ENCODE data around the gene EYA4. TPM values are rescaled to one million over a fixed set of nuclear protein-coding genes. Genes with fewer than 3 reads are reported as not detected.

Gene EYA4
- total and polyA plus RNA-seq, 7 donors: 0.01 to 8.6 (median 0.82) TPM; not detected in 2

DNA sequence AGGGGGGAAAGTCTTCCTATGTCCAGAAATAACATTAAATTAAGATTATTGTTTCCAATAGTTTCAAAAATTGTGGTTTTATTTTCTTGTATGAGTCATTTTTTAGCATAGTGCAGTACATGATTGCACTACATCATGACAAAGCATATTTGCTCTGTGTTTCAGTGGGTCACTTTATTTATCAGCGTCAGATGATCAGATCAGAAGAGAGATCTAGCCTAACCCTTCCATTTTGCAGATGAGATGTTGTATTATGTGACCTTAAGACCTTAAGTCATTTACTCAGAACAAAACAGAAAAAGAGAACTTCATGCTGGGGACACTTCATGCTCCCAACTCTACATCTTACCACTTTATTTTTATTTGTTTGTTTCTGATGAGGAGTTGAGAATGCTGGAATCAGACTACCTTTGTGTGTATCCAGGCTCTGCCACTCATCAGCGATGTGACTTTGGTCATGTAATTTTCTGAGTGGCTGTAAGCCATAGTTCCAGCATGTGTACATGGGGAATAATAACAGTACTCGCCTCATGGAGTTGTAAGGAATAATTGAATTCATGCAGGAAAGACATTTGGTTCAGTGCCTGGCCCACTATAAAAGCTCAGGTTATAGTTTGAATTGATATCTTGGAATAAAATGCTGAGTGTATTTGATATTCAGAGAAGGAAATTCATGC is 13.5 kb downstream of the EYA4 start:
- no peak overlapping the region for H3K4me3 ChIP-seq
- no peak overlapping the region for H3K27ac ChIP-seq
- no peaks in the 10 kb centered on the region for H3K4me1 ChIP-seq
- TF ChIP-seq POLR2A (IDR thresholded peaks at IDR 0.05) (no peak), POLR2AphosphoS5 (IDR thresholded peaks at IDR 0.05) (no peak), EP300 (IDR thresholded peaks at IDR 0.05) (no peak)
- TF ChIP-seq, protein P1, sequence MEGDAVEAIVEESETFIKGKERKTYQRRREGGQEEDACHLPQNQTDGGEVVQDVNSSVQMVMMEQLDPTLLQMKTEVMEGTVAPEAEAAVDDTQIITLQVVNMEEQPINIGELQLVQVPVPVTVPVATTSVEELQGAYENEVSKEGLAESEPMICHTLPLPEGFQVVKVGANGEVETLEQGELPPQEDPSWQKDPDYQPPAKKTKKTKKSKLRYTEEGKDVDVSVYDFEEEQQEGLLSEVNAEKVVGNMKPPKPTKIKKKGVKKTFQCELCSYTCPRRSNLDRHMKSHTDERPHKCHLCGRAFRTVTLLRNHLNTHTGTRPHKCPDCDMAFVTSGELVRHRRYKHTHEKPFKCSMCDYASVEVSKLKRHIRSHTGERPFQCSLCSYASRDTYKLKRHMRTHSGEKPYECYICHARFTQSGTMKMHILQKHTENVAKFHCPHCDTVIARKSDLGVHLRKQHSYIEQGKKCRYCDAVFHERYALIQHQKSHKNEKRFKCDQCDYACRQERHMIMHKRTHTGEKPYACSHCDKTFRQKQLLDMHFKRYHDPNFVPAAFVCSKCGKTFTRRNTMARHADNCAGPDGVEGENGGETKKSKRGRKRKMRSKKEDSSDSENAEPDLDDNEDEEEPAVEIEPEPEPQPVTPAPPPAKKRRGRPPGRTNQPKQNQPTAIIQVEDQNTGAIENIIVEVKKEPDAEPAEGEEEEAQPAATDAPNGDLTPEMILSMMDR (IDR thresholded peaks at IDR 0.05): no peak
- WGBS, 2 donors: 49 to 59% methylated on average over 3 of the region's 3 CpGs
- no peaks in the 10 kb centered on the region for H3K36me3 ChIP-seq
- DNase-seq: no peak
- no peaks in the 10 kb centered on the region for H3K27me3 ChIP-seq
- H3K9me3 ChIP-seq: no peaks in the 10 kb centered on the region
- intact Hi-C loops (cut with DNase I): no loop called here

DNA sequence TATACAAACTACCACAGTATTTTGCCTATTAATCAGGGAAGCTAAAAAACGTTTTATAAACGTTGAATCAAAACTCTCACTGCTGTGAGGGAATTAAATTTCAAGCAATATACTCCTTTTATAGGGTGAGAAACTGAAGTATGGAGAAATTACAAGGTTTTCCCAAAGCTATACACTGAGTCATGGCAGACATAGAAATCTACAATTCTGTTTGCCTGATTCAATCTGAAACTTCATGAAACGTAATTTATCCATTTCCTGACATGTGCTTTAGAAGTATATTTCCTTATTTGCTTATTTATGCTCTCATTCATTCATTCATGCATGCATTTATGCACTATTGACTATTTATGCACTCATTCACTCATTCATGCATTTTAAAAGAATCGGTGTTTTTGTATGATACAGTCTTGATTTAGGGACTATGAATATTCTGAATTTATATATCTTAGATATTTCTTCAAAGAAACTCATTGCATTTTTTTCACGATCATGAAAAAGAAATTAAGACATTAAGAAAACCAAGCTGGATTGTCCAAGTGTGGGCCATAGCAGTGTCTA is 16.5 kb downstream of the EYA4 start:
- Histone ChIP-seq H3K9me3 (no peaks in the 10 kb centered on the region), H3K4me1 (no peaks in the 10 kb centered on the region), H3K36me3 (no peaks in the 10 kb centered on the region), H3K27ac (no peak overlapping the region), H3K27me3 (no peaks in the 10 kb centered on the region), H3K4me3 (no peak overlapping the region)
- DNase-seq: no peak
- WGBS, 2 donors: 57 to 67% methylated on average over 5 of the region's 5 CpGs
- intact Hi-C loops (cut with DNase I): no loop called here
- TF ChIP-seq POLR2AphosphoS5 (IDR thresholded peaks at IDR 0.05) (no peak), EP300 (IDR thresholded peaks at IDR 0.05) (no peak), POLR2A (IDR thresholded peaks at IDR 0.05) (no peak)
- TF ChIP-seq, protein P1 (IDR thresholded peaks at IDR 0.05): no peak

DNA sequence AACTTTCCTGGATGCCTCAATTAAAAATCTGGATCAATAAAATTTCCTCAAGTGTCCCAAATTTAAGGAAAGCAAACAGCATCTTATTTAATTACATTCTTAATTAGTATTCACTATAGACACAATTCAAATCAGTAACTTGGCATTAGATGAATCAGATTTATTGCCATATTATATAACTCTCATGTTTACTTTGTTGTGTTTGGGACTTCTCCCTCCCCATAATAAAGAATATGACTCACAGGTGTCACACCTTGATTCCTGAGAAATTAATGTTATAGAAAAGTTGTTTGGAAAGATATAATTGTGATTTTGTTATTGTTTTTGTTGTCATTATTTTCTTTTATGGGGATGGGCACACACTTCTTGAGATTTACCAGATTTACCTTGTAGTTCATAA is 18.4 kb downstream of the EYA4 start:
- DNase-seq: no peak
- Histone ChIP-seq H3K4me3 (no peak overlapping the region), H3K27ac (no peak overlapping the region), H3K36me3 (no peaks in the 10 kb centered on the region), H3K27me3 (no peaks in the 10 kb centered on the region), H3K9me3 (no peaks in the 10 kb centered on the region), H3K4me1 (no peaks in the 10 kb centered on the region)
- intact Hi-C loops (cut with DNase I): no loop called here
- TF ChIP-seq, protein P1 (IDR thresholded peaks at IDR 0.05): no peak
- TF ChIP-seq EP300 (IDR thresholded peaks at IDR 0.05): no peak
- no peak for TF ChIP-seq POLR2AphosphoS5 (IDR thresholded peaks at IDR 0.05)
- no peak for TF ChIP-seq POLR2A (IDR thresholded peaks at IDR 0.05)

- Histone ChIP-seq H3K9me3 (no peaks in the 10 kb centered on the region), H3K4me1 (no peaks in the 10 kb centered on the region), H3K4me3 (no peak overlapping the region), H3K36me3 (no peaks in the 10 kb centered on the region), H3K27me3 (no peaks in the 10 kb centered on the region), H3K27ac (no peak overlapping the region)
- TF ChIP-seq POLR2AphosphoS5 (IDR thresholded peaks at IDR 0.05): no peak
- no peak for TF ChIP-seq POLR2A (IDR thresholded peaks at IDR 0.05)
- TF ChIP-seq, protein P1 (IDR thresholded peaks at IDR 0.05): no peak
- no peak for TF ChIP-seq EP300 (IDR thresholded peaks at IDR 0.05)
- intact Hi-C loops (cut with DNase I): no loop called here
- DNase-seq: no peak
- 73 to 91% methylated on average over 2 of the region's 2 CpGs for WGBS, 2 donors
Observed at GRCh38 chr6:133262804-133263203, 21.6 kb downstream of the EYA4 start.
